NB4 (cell line): ENCODE data around the gene PRR5L.

ENCODE experiments used
- TF ChIP-seq, protein P1 (sequence below): IDR thresholded peaks from 2 replicates; pipeline ENCODE4 v1.6.1; 2011; ENCODE audit warnings: low read depth, low read length
- TF ChIP-seq, protein P2 (sequence below): IDR thresholded peaks from one replicate; pipeline ENCODE4 v1.5.1; 2012; ENCODE audit warnings: low read depth, low read length

DNA sequence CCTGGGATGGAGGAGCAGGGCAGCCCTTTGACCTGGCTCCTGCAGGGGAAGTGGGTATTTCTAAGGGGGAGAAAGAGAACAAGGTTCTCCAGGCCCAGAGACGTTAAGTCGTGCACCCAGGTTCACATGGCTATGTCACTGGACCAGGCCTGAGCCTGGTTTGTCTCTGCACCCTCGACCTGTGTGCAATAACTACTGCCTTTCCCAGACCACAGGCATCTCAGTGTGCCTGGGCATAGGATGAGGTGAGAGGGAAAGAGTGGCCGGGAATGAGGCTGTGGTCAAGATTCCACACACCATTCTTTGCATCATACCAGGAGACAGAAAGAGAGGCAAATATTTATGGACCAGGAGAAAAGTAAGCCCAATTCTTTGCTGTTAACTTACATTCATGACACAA is 66.8 kb downstream of the PRR5L start:
- TF ChIP-seq, protein P1, sequence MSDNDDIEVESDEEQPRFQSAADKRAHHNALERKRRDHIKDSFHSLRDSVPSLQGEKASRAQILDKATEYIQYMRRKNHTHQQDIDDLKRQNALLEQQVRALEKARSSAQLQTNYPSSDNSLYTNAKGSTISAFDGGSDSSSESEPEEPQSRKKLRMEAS, result no peak
- TF ChIP-seq, protein P2, sequence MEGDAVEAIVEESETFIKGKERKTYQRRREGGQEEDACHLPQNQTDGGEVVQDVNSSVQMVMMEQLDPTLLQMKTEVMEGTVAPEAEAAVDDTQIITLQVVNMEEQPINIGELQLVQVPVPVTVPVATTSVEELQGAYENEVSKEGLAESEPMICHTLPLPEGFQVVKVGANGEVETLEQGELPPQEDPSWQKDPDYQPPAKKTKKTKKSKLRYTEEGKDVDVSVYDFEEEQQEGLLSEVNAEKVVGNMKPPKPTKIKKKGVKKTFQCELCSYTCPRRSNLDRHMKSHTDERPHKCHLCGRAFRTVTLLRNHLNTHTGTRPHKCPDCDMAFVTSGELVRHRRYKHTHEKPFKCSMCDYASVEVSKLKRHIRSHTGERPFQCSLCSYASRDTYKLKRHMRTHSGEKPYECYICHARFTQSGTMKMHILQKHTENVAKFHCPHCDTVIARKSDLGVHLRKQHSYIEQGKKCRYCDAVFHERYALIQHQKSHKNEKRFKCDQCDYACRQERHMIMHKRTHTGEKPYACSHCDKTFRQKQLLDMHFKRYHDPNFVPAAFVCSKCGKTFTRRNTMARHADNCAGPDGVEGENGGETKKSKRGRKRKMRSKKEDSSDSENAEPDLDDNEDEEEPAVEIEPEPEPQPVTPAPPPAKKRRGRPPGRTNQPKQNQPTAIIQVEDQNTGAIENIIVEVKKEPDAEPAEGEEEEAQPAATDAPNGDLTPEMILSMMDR, result no peak
